Hematopoietic multipotent progenitor cell treated with erythropoietin and hydrocortisone succinate and interleukin-3 and kit ligand, for 8 days (in vitro differentiated cells): ENCODE measurements around the gene NR6A1.
A peak's percentile ranks its signal among the peaks of the same experiment; 100 is the strongest.

Experiments used
- DNase-seq: peaks from one replicate; pipeline ENCODE4 v3.0.0-alpha.2; 2015

NR6A1 gene

GRCh38 chr9:124485201-124485600 is 285.9 kb downstream of the NR6A1 start:
- DNase-seq = no peak

- no peak for DNase-seq
These were observed 287.6 kb downstream of the NR6A1 start for GRCh38 chr9:124483481-124483880.

DNA sequence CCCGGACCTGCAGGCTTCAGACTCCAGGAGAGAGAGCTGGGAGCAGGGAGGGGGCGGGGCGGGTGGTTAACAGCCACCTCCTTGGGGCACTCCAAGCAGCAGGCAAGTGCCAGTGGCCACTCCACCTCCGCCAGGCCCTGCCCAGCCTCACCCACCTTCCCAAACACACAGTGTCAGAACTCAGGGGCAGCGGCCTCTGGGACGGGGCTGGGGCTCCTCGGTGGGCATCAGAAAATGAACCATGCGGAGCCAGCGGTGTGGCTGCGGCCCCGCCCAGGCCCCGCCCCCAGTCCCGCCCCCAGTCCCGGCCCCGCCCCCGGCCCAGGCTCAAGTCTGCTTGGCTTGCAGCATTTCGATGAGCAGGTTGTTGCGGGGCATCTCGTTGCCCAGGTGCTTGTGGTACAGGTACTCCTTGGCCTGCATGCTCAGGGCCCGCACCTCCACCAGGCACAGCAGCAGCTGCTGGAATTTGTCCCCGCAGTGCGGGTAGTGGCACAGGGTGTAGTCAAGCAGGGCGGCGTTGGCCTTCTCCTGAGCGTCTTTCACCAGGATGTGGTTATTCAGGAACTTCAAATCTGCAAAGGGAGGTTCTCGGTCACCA is 288.6 kb downstream of the NR6A1 start:
- DNase-seq = no peak

DNA sequence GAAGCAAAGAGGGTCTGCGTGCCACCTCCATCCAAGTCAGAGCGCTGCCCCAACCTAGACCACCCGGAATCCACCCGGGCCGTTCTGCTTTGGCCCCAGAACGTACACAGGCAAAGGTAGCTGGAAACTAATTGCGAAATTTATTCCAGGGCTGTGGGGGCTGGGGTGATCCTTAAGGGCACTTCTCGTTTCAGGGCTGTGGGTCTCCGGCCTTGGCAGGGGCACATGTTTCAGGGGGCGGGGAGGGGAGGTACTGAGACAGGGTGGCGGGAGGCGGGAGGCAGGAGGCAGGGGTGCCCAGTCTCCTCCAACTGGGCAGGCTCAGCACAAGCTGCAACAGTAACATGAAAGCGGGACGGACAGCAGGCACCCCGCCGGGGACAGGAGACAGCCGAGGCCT is 290.0 kb downstream of the NR6A1 start:
- no peak for DNase-seq

DNA sequence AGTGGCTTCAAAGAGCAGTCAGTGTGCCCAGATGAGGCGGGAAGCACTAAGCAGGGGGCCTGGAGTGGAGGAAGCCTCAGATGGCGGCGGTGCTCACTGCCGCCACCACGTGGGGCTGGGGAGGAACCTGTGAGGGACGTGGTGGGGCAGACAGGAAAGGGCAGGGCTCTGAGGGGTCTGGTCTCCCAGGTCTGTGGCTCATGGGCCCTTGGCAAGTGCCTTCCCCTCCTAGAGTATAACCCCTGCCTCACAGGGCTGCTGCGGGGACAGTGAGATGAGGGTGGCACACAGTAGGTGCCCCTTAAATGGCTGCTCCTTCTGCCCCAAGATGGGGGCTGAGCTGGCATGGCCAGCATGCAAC is 290.5 kb downstream of the NR6A1 start:
- DNase-seq = peak; percentile 56

DNA sequence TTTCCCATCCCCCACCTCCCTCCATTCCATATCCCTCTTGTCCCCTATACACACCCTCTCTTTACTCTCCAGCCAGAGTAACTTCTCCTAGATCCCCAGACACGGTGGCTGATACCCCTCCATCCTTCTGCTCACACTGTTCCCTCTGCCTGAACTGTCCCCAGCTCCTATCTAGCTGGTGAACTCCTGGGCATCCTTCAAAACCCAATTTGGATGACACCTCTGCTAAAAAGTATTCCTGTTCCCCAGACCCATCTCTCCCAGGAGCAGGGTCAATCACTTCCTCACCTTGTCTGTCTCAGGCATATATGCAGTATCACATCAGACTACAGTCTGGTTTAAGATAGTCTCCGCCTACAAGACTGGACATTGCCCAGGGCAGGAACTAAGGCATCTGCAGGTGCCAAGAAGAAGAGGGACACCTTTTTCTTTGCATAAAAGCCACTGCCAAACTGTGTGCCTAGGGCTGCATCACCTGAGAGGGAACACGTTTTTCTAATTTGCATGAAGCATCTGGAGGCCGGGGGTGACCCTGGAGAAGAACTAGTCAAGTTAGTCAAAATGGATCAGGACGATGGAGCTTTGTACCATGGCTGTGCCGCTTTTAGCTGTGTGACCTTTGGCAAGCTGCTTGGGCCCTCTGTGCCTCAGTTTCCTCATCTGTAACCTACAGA is 291.0 kb downstream of the NR6A1 start:
- no peak for DNase-seq

GRCh38 chr9:124479371-124479770 is 291.7 kb downstream of the NR6A1 start:
- no peak for DNase-seq

- DNase-seq = no peak
These were observed 292.8 kb downstream of the NR6A1 start for GRCh38 chr9:124478354-124478753.

DNA sequence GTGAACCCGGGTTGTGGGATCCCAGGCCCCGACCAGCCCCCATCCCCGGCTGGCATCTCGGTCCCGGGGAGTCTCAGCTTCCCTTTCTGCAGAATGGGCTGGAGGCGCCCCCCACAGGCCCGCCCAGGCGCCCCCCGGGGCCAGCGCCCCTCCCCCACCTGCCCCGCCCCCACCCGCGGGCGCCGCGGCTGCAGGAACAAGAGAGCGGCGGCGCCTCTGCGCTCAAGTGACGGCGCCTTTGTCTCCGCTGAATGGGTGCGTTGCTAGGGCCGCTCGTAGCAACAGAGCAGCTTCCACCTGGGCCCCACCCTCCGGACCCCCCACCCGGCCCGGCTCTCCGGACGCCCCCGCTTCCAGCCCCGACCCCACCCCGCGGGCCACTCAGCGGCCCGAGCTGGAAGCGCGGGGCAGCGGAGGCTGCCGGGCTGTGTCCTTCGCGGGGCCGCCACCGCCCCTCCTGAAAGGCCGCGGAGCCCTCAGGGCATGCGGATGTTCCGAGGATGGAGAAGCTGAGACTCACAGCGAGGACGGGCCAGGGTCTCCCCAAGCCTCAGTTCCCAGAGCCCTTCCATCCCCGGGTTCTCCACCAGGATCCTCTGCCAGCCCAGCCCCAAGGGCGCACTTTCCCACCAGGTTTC is 293.3 kb downstream of the NR6A1 start:
- DNase-seq = no peak

GRCh38 chr9:124477211-124477647 is 293.9 kb downstream of the NR6A1 start:
- DNase-seq = no peak

- no peak for DNase-seq
These were observed 295.0 kb downstream of the NR6A1 start for GRCh38 chr9:124475868-124476690.

DNA sequence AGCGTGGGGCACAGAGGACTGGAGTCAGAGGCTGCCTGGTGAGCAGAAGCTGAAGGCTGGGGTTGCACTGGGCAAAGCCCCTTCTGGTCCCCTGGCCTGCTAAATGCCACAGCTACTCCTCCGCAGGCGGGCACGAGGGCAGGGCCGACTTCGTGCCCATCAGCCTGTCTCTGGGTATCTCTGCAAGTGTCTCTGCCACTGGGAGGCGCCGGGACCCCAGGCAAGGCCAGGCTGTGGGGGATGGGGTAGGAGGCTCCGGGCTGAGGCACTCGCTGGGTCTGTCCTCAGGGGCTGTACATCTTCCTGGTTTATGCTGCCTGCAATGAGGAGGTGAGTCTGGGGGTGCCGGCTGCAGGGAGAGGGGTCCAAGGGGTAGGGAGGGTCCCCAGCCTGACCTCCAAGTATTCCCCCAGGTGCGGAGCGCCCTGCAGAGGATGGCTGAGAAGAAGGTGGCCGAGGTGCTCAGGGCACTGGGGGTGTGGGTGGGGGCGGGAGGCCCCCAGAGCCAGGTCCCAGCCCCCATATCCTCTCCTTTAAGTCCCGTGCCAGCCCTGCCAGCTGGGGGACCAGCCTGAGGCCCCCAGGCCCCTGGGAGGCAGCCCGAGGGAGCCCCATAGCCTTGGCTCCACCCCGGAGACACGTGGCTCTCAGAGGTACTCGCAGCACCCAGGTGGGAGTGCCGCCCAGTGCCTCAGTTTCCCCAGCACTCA is 295.8 kb downstream of the NR6A1 start:
- no peak for DNase-seq

- no peak for DNase-seq
These were observed 297.0 kb downstream of the NR6A1 start for GRCh38 chr9:124474151-124474550.

DNA sequence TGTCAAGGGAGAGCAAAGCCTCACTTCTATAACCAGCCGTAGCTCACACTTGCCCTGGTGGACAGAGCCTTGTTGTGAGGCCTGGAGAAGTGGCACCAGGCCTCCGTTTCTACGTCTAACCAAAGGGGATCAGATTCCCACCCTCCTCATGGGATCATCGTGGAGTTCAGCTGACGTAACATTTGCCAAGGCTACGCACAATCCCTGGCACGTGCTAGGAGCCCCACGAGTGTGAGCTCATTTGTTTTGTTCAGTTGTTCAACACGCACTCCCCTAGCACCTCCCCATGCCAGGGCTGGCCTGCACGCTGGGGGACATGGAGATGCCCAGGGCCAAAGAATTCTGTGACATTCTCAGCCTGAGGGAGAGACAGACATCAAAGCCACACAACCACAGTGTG is 297.8 kb downstream of the NR6A1 start:
- DNase-seq = no peak

DNA sequence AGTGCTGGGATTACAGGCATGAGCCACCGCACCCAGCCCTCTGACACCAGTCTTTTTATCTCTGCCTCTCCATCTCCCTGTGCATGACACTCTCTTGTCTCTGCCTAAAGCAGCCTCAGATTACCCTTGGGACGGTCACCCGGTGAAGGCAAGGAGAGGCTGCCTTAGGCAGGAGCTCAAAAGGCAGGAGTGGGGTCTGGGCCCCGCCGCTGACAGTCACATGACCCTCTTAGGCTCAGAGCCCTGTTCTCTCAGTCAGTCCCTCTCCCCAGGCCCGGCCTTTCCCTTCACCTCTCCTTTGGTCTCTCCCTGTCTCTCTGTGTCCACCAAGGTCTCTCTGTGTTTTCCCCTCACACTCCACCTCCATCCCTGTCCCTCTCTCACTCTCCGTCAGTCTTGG is 298.3 kb downstream of the NR6A1 start:
- DNase-seq = no peak

GRCh38 chr9:124471761-124472160 is 299.4 kb downstream of the NR6A1 start:
- no peak for DNase-seq

GRCh38 chr9:124470726-124471125 is 300.4 kb downstream of the NR6A1 start:
- DNase-seq = no peak

DNA sequence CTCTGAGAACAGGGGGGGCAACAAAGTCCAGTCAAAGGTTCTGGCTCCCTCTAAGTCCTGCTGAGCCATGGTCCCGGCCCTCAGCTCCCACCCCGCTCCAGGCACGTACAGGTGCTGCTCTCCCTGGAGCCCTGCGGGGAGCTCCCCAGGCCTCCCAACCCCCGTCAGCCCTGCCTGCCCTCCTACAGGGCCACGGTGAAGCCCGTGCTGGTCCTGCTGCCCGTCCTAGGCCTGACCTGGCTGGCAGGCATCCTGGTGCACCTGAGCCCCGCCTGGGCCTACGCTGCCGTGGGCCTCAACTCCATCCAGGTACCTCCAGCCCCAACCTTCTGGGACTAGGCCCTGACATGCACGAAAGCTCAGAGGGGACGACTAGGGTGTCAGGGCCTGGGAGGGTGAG is 300.8 kb downstream of the NR6A1 start:
- DNase-seq = no peak

- no peak for DNase-seq
These were observed 301.9 kb downstream of the NR6A1 start for GRCh38 chr9:124469011-124469832.

DNA sequence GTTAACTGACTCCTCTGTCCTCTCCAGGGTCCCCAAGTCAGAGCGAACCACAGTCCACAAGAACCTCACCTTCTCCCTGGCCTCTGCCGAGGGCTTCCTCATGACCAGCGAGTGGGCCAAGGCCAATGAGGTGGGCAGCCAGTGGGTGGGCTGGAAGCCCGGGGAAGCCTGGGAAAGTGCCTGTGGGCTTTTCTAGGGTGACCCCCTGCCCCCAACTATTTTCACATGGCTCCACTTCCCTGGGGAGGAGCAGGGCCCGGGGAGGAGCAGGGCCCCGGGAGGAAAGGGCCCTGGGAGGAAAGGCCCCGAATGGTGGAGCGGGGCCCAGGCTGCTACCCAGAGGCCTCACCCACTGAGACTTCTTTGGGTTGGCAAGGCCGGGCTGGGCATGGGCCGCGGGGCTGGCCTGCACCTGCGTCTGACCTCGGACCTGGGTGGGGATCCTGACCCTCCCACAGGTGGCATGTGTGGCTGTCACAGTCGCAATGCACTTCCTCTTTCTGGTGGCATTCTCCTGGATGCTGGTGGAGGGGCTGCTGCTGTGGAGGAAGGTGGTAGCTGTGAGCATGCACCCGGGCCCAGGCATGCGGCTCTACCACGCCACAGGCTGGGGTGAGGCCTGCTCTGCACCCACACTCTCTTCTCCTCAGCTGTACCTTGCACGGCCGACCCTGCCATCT is 302.9 kb downstream of the NR6A1 start:
- DNase-seq = no peak

GRCh38 chr9:124467410-124468060 is 303.6 kb downstream of the NR6A1 start:
- DNase-seq = no peak
